Measurements from ENCODE around the gene BHLHE41.

BHLHE41 gene

GRCh38 chr12:26077915-26078702 lies 46.7 kb downstream of the BHLHE41 start:
- peak; percentile 42 for DNase-seq (ENCODE audit: low spot score)
